Loucy (cell line): ENCODE results near the gene HPCA.

Experiments used
- H2AFZ ChIP-seq: fragments of 200-600 bp; sonication (generic); 2 replicates; pipeline ENCODE4 v1.6.0; 2016; ENCODE audit warnings: antibody characterized with exemption, mild to moderate bottlenecking, low read length, moderate library complexity
- H3F3A ChIP-seq: fragments of 200-600 bp; 2 replicates; pipeline ENCODE4 v1.6.0; 2016; ENCODE audit warnings: antibody characterized with exemption, low read depth, mild to moderate bottlenecking
- H3K27me3 ChIP-seq: fragments of 200-600 bp; sonication (generic); 2 replicates; pipeline ENCODE4 v1.6.1; 2014; ENCODE audit warnings: low read length, mild to moderate bottlenecking; ENCODE audit not compliant: insufficient read depth, poor library complexity, severe bottlenecking
- H3K36me3 ChIP-seq: fragments of 200-600 bp; sonication (generic); 2 replicates; pipeline ENCODE4 v1.6.1; 2016; ENCODE audit warnings: low read length; ENCODE audit not compliant: insufficient read depth
- H3K4me1 ChIP-seq: fragments of 200-600 bp; sonication (generic); 2 replicates; pipeline ENCODE4 v1.5.1; 2014; ENCODE audit warnings: low read length, mild to moderate bottlenecking; ENCODE audit not compliant: insufficient read depth, poor library complexity, severe bottlenecking
- H3K4me2 ChIP-seq: fragments of 200-600 bp; sonication (generic); 2 replicates; pipeline ENCODE4 v1.6.0; 2014; ENCODE audit warnings: antibody characterized with exemption, low read length, low read depth, mild to moderate bottlenecking; ENCODE audit not compliant: poor library complexity, severe bottlenecking
- H3K4me3 ChIP-seq: fragments of 200-600 bp; sonication (generic); 2 replicates; pipeline ENCODE4 v1.5.1; 2014; ENCODE audit warnings: low read length, mild to moderate bottlenecking, mixed read lengths; ENCODE audit not compliant: poor library complexity, severe bottlenecking
- H3K79me2 ChIP-seq: fragments of 200-600 bp; sonication (generic); 2 replicates; pipeline ENCODE4 v1.6.1; 2014; ENCODE audit warnings: low read length; ENCODE audit not compliant: insufficient read depth
- H3K9ac ChIP-seq: fragments of 200-600 bp; sonication (generic); 2 replicates; pipeline ENCODE4 v1.6.0; 2014; ENCODE audit warnings: mild to moderate bottlenecking, low read depth, low read length, moderate library complexity; ENCODE audit not compliant: poor library complexity, severe bottlenecking
- H3K9me2 ChIP-seq: fragments of 200-600 bp; sonication (generic); replicated peaks from 2 replicates; pipeline ENCODE4 v1.6.1; 2016; ENCODE audit warnings: low read depth, low read length, mixed read lengths
- H3K9me3 ChIP-seq: fragments of 200-600 bp; sonication (generic); 2 replicates; pipeline ENCODE4 v1.6.1; 2014; ENCODE audit warnings: mild to moderate bottlenecking, antibody characterized with exemption, low read length, low read depth; ENCODE audit not compliant: insufficient read depth
- H4K20me1 ChIP-seq: fragments of 200-600 bp; sonication (generic); 2 replicates; pipeline ENCODE4 v1.6.0; 2014; ENCODE audit warnings: antibody characterized with exemption, low read length, mild to moderate bottlenecking; ENCODE audit not compliant: insufficient read depth, poor library complexity, severe bottlenecking
- EZH2phosphoT487 ChIP-seq: fragments of 200-600 bp; IDR thresholded peaks from 2 replicates; pipeline ENCODE4 v1.6.1; 2018; ENCODE audit warnings: antibody characterized with exemption, mild to moderate bottlenecking, moderate library complexity, borderline replicate concordance
- TF ChIP-seq, protein P1 (sequence below): fragments of 200-600 bp; sonication (generic); conservative IDR thresholded peaks from 2 replicates; pipeline ENCODE4 v1.5.1; 2014; ENCODE audit warnings: mild to moderate bottlenecking, antibody characterized with exemption, low read length

The HPCA gene

DNA sequence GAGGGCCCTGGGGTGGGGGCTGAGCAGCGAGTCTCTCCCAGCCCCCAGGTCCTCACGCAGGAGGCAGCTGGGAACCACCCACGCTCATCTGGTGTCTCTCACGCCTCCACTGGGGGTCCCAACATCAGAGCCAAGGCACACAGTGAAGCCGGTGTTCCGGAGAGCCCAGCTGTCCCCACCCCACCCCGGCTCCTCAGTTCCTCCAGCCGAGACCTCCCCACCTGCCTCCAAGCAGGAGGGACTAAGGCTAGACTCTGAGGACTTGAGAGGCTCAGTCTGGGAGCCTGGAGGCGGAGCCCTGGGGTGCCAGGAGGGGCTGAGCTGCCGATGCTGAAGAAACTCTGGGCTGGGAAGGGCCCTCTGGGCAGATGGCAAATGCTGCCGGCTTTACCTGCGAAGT, 1.6 kb upstream of the HPCA start:
- H3K27me3 ChIP-seq: no peaks in the 10 kb centered on the region
- no peak overlapping the region for H3K4me3 ChIP-seq
- H3K4me1 ChIP-seq: no peaks in the 10 kb centered on the region
- H4K20me1 ChIP-seq: no peaks in the 10 kb centered on the region
- H3K36me3 ChIP-seq: no peaks in the 10 kb centered on the region
- no peak overlapping the region for H3K9ac ChIP-seq
- no peak overlapping the region for H3K4me2 ChIP-seq
- H3K9me2 ChIP-seq: no peaks in the 10 kb centered on the region
- H3K9me3 ChIP-seq: no peaks in the 10 kb centered on the region
- no peaks in the 10 kb centered on the region for H3K79me2 ChIP-seq
- TF ChIP-seq, protein P1, sequence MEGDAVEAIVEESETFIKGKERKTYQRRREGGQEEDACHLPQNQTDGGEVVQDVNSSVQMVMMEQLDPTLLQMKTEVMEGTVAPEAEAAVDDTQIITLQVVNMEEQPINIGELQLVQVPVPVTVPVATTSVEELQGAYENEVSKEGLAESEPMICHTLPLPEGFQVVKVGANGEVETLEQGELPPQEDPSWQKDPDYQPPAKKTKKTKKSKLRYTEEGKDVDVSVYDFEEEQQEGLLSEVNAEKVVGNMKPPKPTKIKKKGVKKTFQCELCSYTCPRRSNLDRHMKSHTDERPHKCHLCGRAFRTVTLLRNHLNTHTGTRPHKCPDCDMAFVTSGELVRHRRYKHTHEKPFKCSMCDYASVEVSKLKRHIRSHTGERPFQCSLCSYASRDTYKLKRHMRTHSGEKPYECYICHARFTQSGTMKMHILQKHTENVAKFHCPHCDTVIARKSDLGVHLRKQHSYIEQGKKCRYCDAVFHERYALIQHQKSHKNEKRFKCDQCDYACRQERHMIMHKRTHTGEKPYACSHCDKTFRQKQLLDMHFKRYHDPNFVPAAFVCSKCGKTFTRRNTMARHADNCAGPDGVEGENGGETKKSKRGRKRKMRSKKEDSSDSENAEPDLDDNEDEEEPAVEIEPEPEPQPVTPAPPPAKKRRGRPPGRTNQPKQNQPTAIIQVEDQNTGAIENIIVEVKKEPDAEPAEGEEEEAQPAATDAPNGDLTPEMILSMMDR: no peak
- no peak for TF ChIP-seq EZH2phosphoT487
- no peaks in the 10 kb centered on the region for H3F3A ChIP-seq
- H2AFZ ChIP-seq: no peak overlapping the region

DNA sequence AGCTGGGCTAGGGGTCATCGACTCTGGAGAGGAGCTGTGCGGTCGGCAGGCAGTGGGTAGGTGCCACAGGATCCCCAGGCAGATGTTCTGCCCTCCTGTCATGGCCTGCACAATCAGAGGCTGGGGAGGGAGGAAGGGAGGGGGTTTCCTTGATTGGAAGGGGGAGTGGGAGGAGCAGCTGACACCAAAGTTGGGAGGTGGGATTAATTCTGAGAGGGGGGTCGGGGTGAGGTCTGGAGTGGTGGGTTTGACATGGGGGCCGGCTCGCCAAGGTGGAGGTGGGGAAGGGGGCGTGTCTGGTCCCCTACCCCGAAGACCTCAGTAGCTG, 651 bp upstream of the HPCA start:
- Histone ChIP-seq H3K79me2 (no peaks in the 10 kb centered on the region), H3K9me2 (no peaks in the 10 kb centered on the region), H3K4me3 (no peak overlapping the region), H3F3A (no peaks in the 10 kb centered on the region), H3K9ac (no peak overlapping the region), H3K4me2 (no peak overlapping the region), H3K36me3 (no peaks in the 10 kb centered on the region), H3K4me1 (no peaks in the 10 kb centered on the region), H2AFZ (no peak overlapping the region), H4K20me1 (no peaks in the 10 kb centered on the region), H3K27me3 (no peaks in the 10 kb centered on the region), H3K9me3 (no peaks in the 10 kb centered on the region)
- no peak for TF ChIP-seq EZH2phosphoT487
- TF ChIP-seq, protein P1: no peak

- Histone ChIP-seq H3K4me3 (no peak overlapping the region), H3K9ac (no peak overlapping the region), H3K9me3 (no peaks in the 10 kb centered on the region), H3K4me2 (no peak overlapping the region), H3K36me3 (no peaks in the 10 kb centered on the region), H3K27me3 (no peaks in the 10 kb centered on the region), H3F3A (no peaks in the 10 kb centered on the region), H2AFZ (no peak overlapping the region), H3K4me1 (no peaks in the 10 kb centered on the region), H3K79me2 (no peaks in the 10 kb centered on the region), H4K20me1 (no peaks in the 10 kb centered on the region), H3K9me2 (no peaks in the 10 kb centered on the region)
- TF ChIP-seq, protein P1: no peak
- TF ChIP-seq EZH2phosphoT487: no peak
These were observed 630 bp downstream of the HPCA start for GRCh38 chr1:32886828-32887414.
